HepG2 (cell line): ENCODE data around the gene ELOVL7. TPM values are rescaled to one million over a fixed set of nuclear protein-coding genes. Genes with fewer than 3 reads are reported as not detected.

ENCODE experiments used
- ADNP ChIP-seq: sonication (generic); formaldehyde crosslinking; IDR thresholded peaks from 2 replicates; pipeline ENCODE4 v1.4.0; 2020; ENCODE audit warnings: missing genetic modification reagents
- BRCA1 ChIP-seq: sonication (generic); formaldehyde crosslinking; IDR thresholded peaks from 2 replicates; pipeline ENCODE4 v1.4.0; 2020; ENCODE audit warnings: missing genetic modification reagents
- FOXA1 ChIP-seq, 2 experiments: fragments of 450-650 bp in 1 of 2; sonication (generic) in 1 of 2; formaldehyde crosslinking in 1 of 2; IDR thresholded peaks; 2 replicates each; pipeline versions ENCODE4 v1.4.0 to v1.6.1; 2016 to 2020; ENCODE audit warnings: missing genetic modification reagents in 1 of 2
- GZF1 ChIP-seq: sonication (generic); formaldehyde crosslinking; IDR thresholded peaks from 2 replicates; pipeline ENCODE4 v1.5.1; 2020; ENCODE audit warnings: mild to moderate bottlenecking, missing genetic modification reagents
- KDM3A ChIP-seq: IDR thresholded peaks from 2 replicates; pipeline ENCODE4 v1.6.1; 2018; ENCODE audit warnings: low read depth, missing compliant biosample characterization
- LCORL ChIP-seq, 2 experiments: fragments of 450-650 bp in 1 of 2; sonication (generic) in 1 of 2; formaldehyde crosslinking in 1 of 2; IDR thresholded peaks; 2 replicates each; pipeline versions ENCODE4 v1.5.0 to v1.6.1; 2017 to 2020; ENCODE audit warnings: antibody characterized with exemption in 1 of 2, missing genetic modification reagents in 1 of 2
- MXD4 ChIP-seq: IDR thresholded peaks from 2 replicates; pipeline ENCODE4 v1.6.1; 2016; ENCODE audit warnings: mild to moderate bottlenecking, missing biosample characterization, missing genetic modification reagents
- NFE2L2 ChIP-seq: fragments of 150-350 bp; IDR thresholded peaks from 2 replicates; pipeline ENCODE4 v1.6.1; 2014; ENCODE audit warnings: low read length
- NFYB ChIP-seq: sonication (generic); formaldehyde crosslinking; IDR thresholded peaks from 2 replicates; pipeline ENCODE4 v1.4.0; 2020; ENCODE audit warnings: missing genetic modification reagents
- NR1H2 ChIP-seq: sonication (generic); formaldehyde crosslinking; IDR thresholded peaks from 2 replicates; pipeline ENCODE4 v1.8.1; 2022; ENCODE audit warnings: low read depth, missing genetic modification reagents, borderline replicate concordance
- RBAK ChIP-seq: sonication (generic); formaldehyde crosslinking; IDR thresholded peaks from 2 replicates; pipeline ENCODE4 v1.5.1; 2020; ENCODE audit warnings: mild to moderate bottlenecking, missing genetic modification reagents
- TEAD2 ChIP-seq: sonication (generic); formaldehyde crosslinking; IDR thresholded peaks from 2 replicates; pipeline ENCODE4 v1.9.0; 2021; ENCODE audit warnings: missing genetic modification reagents
- ZFP1 ChIP-seq: IDR thresholded peaks from 2 replicates; pipeline ENCODE4 v1.6.1; 2016
- ZNF230 ChIP-seq: sonication (generic); formaldehyde crosslinking; IDR thresholded peaks from 2 replicates; pipeline ENCODE4 v1.4.0; 2020; ENCODE audit warnings: mild to moderate bottlenecking, missing genetic modification reagents
- ZNF296 ChIP-seq: sonication (generic); formaldehyde crosslinking; conservative IDR thresholded peaks from 2 replicates; pipeline ENCODE4 v1.5.0; 2020; ENCODE audit warnings: mild to moderate bottlenecking, missing genetic modification reagents
- ZNF776 ChIP-seq: sonication (generic); formaldehyde crosslinking; IDR thresholded peaks from 2 replicates; pipeline ENCODE4 v1.4.0; 2020; ENCODE audit warnings: mild to moderate bottlenecking, missing genetic modification reagents
- ZNF781 ChIP-seq: sonication (generic); formaldehyde crosslinking; IDR thresholded peaks from 2 replicates; pipeline ENCODE4 v1.5.1; 2020; ENCODE audit warnings: borderline replicate concordance, mild to moderate bottlenecking, missing genetic modification reagents; ENCODE audit errors: not compliant biosample characterization
- ZNF891 ChIP-seq: sonication (generic); formaldehyde crosslinking; IDR thresholded peaks from 2 replicates; pipeline ENCODE4 v1.5.0; 2020; ENCODE audit warnings: mild to moderate bottlenecking, missing genetic modification reagents
- polyA plus RNA-seq, 8 experiments: library from polyadenylated mRNA; depleted of rRNA in 3 of 8; stranded (reverse) in 7 of 8; unstranded in 1 of 8; fragments of >200 nt; fragmentation: Illumina TruSeq in 4 of 8; extraction: Trizol in 4 of 8; gene quantifications; 2 replicates each; pipeline versions ENCODE4 v1.2.1 to v1.2.3, GENCODE V29; 2011 to 2016; ENCODE audit warnings: low read depth in 4 of 8, missing spikeins in 1 of 8, mixed read lengths in 1 of 8; ENCODE audit not compliant: insufficient read depth in 1 of 8
- total RNA-seq, 5 experiments: library from RNA; depleted of rRNA; stranded (reverse); fragments of >200 nt; fragmentation: Illumina TruSeq; extraction: Trizol; gene quantifications; 2 replicates each; pipeline ENCODE4 v1.2.3, GENCODE V29; 2016; ENCODE audit warnings: low read depth in 1 of 5
- TF ChIP-seq, protein P1 (sequence below): sonication (generic); formaldehyde crosslinking; IDR thresholded peaks from 2 replicates; pipeline ENCODE4 v1.4.0; 2020; ENCODE audit warnings: missing genetic modification reagents, borderline replicate concordance
- TF ChIP-seq, protein P2 (sequence below): sonication (generic); formaldehyde crosslinking; IDR thresholded peaks from 2 replicates; pipeline ENCODE4 v1.5.1; 2020; ENCODE audit warnings: mild to moderate bottlenecking, moderate library complexity, missing genetic modification reagents
- TF ChIP-seq, protein P3 (sequence below): sonication (generic); formaldehyde crosslinking; IDR thresholded peaks from 2 replicates; pipeline ENCODE4 v1.4.0; 2020; ENCODE audit warnings: missing genetic modification reagents, borderline replicate concordance

The ELOVL7 gene
- total and polyA plus RNA-seq, 2 of the 13 experiments (the other 11 are each of a cell fraction or from before 2014, with no cell fraction given), result 4.5 to 7.3 TPM

DNA sequence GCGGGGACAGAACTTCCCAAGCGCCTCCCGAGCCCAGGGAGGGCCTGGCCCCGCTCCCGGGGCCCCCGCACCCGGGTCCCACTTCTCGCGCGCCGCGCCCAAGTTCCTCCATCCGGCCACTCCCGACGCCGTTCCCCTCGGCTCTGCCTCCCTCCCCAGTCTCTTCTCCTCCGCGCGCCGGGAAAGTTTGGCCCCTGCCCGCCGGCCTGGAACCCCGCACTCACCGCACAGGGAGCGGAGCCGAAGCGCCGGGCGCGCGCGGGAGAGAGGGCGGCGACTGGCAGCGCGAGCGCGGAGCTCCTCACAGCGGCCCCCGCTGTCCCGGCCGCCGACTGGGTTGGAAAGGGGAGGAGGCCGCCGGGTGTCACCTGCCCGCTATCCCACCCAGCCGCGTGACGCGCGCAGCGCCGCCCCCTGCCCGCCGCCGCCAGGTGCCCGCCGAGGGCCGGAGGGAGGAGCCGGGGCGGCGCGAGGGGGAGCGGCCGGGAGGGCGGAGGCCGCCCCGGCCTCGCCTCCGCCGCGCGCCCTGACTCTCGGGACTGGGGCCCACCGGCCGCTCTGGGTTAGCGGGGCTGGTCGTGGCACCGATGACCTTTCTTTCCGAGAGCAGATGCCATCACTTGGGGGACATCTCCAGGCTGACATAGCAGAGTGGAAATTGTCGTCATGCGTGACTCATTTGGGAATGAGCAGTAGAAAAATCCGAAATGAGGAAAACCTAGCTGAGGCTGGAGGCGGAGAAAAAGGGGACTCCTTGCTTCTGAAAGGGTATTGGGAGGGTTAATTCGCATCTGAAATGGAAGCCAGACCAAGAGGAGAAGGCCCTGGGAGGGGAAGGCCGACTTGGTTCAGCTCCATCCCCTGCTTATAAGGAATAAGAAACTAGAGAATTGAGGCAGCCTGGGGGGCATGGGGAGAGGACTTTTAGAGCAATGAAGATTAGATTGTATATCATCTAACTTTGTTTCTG is at the start of gene ELOVL7 (continued):
- no peak for TF ChIP-seq GZF1 (CRISPR knock-in tag)
- no peak for TF ChIP-seq ZNF781 (CRISPR knock-in tag)
- TF ChIP-seq FOXA1 (IDR thresholded peaks at IDR 0.05), result no peak
- TF ChIP-seq FOXA1 (CRISPR knock-in tag; IDR thresholded peaks at IDR 0.05), result no peak
- TF ChIP-seq, protein P1, sequence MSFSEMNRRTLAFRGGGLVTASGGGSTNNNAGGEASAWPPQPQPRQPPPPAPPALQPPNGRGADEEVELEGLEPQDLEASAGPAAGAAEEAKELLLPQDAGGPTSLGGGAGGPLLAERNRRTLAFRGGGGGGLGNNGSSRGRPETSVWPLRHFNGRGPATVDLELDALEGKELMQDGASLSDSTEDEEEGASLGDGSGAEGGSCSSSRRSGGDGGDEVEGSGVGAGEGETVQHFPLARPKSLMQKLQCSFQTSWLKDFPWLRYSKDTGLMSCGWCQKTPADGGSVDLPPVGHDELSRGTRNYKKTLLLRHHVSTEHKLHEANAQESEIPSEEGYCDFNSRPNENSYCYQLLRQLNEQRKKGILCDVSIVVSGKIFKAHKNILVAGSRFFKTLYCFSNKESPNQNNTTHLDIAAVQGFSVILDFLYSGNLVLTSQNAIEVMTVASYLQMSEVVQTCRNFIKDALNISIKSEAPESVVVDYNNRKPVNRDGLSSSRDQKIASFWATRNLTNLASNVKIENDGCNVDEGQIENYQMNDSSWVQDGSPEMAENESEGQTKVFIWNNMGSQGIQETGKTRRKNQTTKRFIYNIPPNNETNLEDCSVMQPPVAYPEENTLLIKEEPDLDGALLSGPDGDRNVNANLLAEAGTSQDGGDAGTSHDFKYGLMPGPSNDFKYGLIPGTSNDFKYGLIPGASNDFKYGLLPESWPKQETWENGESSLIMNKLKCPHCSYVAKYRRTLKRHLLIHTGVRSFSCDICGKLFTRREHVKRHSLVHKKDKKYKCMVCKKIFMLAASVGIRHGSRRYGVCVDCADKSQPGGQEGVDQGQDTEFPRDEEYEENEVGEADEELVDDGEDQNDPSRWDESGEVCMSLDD, result no peak
- TF ChIP-seq NR1H2 (CRISPR knock-in tag), result no peak
- TF ChIP-seq NFYB, result no peak
- TF ChIP-seq, protein P2, sequence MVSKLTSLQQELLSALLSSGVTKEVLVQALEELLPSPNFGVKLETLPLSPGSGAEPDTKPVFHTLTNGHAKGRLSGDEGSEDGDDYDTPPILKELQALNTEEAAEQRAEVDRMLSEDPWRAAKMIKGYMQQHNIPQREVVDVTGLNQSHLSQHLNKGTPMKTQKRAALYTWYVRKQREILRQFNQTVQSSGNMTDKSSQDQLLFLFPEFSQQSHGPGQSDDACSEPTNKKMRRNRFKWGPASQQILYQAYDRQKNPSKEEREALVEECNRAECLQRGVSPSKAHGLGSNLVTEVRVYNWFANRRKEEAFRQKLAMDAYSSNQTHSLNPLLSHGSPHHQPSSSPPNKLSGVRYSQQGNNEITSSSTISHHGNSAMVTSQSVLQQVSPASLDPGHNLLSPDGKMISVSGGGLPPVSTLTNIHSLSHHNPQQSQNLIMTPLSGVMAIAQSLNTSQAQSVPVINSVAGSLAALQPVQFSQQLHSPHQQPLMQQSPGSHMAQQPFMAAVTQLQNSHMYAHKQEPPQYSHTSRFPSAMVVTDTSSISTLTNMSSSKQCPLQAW (CRISPR knock-in tag), result no peak
- no peak for TF ChIP-seq RBAK (CRISPR knock-in tag)
- no peak for TF ChIP-seq MXD4
- TF ChIP-seq KDM3A (CRISPR knock-in tag), result no peak
- no peak for TF ChIP-seq ZFP1 (CRISPR knock-in tag)
- TF ChIP-seq TEAD2 (CRISPR knock-in tag), result no peak
- TF ChIP-seq ZNF891, result no peak
- TF ChIP-seq LCORL (IDR thresholded peaks at IDR 0.05), result no peak
- TF ChIP-seq LCORL (CRISPR knock-in tag; IDR thresholded peaks at IDR 0.05), result no peak
- TF ChIP-seq ZNF230 (CRISPR knock-in tag), result peak; percentile 71; the same call in 1 of the 2 replicates
- TF ChIP-seq ZNF296 (CRISPR knock-in tag), result no peak
- peak; percentile 65; the same call in 1 of the 2 replicates for TF ChIP-seq ZNF776 (CRISPR knock-in tag)
- TF ChIP-seq, protein P3, sequence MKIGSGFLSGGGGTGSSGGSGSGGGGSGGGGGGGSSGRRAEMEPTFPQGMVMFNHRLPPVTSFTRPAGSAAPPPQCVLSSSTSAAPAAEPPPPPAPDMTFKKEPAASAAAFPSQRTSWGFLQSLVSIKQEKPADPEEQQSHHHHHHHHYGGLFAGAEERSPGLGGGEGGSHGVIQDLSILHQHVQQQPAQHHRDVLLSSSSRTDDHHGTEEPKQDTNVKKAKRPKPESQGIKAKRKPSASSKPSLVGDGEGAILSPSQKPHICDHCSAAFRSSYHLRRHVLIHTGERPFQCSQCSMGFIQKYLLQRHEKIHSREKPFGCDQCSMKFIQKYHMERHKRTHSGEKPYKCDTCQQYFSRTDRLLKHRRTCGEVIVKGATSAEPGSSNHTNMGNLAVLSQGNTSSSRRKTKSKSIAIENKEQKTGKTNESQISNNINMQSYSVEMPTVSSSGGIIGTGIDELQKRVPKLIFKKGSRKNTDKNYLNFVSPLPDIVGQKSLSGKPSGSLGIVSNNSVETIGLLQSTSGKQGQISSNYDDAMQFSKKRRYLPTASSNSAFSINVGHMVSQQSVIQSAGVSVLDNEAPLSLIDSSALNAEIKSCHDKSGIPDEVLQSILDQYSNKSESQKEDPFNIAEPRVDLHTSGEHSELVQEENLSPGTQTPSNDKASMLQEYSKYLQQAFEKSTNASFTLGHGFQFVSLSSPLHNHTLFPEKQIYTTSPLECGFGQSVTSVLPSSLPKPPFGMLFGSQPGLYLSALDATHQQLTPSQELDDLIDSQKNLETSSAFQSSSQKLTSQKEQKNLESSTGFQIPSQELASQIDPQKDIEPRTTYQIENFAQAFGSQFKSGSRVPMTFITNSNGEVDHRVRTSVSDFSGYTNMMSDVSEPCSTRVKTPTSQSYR (CRISPR knock-in tag), result no peak
- no peak; the same call in 1 of the 2 replicates for TF ChIP-seq BRCA1 (CRISPR knock-in tag)
- no peak for TF ChIP-seq ADNP (CRISPR knock-in tag)
- TF ChIP-seq NFE2L2, result no peak
